ENCODE data around the gene DES.

DES gene

GRCh38 chr2:219418155-219419011 is at the start of gene DES:
Gene DES (plus strand): TSS chr2:219418377. CDS start chr2:219418463, 86 bp downstream.
- DNase-seq (ENCODE audit: low read depth) = no peak
- H3K4me3 ChIP-seq (ENCODE audit: control insufficient read depth, low read depth, low read length) = no peak within 1 kb of the TSS
- no peak for TF ChIP-seq CTCF (IDR thresholded peaks at IDR 0.05; ENCODE audit: control insufficient read depth, insufficient read depth, low read depth, low read length, missing control alignments)

- DNase-seq (ENCODE audit: low read depth) = peak; percentile 74
- no peak for TF ChIP-seq CTCF (IDR thresholded peaks at IDR 0.05; ENCODE audit: control insufficient read depth, insufficient read depth, low read depth, low read length, missing control alignments)
- peak overlapping the region; percentile 27; the same call in 1 of the 2 replicates for H3K4me3 ChIP-seq (ENCODE audit: control insufficient read depth, low read depth, low read length)
Measured at GRCh38 chr2:219368690-219369191, 49.4 kb upstream of the DES start.

- H3K4me3 ChIP-seq (ENCODE audit: control insufficient read depth, low read depth, low read length) = no peak overlapping the region
- TF ChIP-seq CTCF (IDR thresholded peaks at IDR 0.05; ENCODE audit: control insufficient read depth, insufficient read depth, low read depth, low read length, missing control alignments) = no peak
- DNase-seq (ENCODE audit: low read depth) = peak; percentile 64
Measured at GRCh38 chr2:219369447-219369861, 48.7 kb upstream of the DES start.

GRCh38 chr2:219378163-219378851 is 39.9 kb upstream of the DES start:
- TF ChIP-seq CTCF (IDR thresholded peaks at IDR 0.05; ENCODE audit: control insufficient read depth, insufficient read depth, low read depth, low read length, missing control alignments) = no peak
- no peak overlapping the region for H3K4me3 ChIP-seq (ENCODE audit: control insufficient read depth, low read depth, low read length)
- DNase-seq (ENCODE audit: low read depth) = no peak

- TF ChIP-seq CTCF (IDR thresholded peaks at IDR 0.05; ENCODE audit: control insufficient read depth, insufficient read depth, low read depth, low read length, missing control alignments) = no peak
- H3K4me3 ChIP-seq (ENCODE audit: control insufficient read depth, low read depth, low read length) = no peak overlapping the region
- no peak for DNase-seq (ENCODE audit: low read depth)
Measured at GRCh38 chr2:219380926-219381325, 37.3 kb upstream of the DES start.

GRCh38 chr2:219381448-219381847 is 36.7 kb upstream of the DES start:
- no peak for DNase-seq (ENCODE audit: low read depth)
- TF ChIP-seq CTCF (IDR thresholded peaks at IDR 0.05; ENCODE audit: control insufficient read depth, insufficient read depth, low read depth, low read length, missing control alignments) = no peak

More at GRCh38 chr2:219381448-219381847, 36.7 kb upstream of the DES start:
- H3K4me3 ChIP-seq (ENCODE audit: control insufficient read depth, low read depth, low read length) = no peak overlapping the region

Data from AG09309 (cell line).